ENCODE measurements around the gene ROR1.

- TF ChIP-seq, protein P1, sequence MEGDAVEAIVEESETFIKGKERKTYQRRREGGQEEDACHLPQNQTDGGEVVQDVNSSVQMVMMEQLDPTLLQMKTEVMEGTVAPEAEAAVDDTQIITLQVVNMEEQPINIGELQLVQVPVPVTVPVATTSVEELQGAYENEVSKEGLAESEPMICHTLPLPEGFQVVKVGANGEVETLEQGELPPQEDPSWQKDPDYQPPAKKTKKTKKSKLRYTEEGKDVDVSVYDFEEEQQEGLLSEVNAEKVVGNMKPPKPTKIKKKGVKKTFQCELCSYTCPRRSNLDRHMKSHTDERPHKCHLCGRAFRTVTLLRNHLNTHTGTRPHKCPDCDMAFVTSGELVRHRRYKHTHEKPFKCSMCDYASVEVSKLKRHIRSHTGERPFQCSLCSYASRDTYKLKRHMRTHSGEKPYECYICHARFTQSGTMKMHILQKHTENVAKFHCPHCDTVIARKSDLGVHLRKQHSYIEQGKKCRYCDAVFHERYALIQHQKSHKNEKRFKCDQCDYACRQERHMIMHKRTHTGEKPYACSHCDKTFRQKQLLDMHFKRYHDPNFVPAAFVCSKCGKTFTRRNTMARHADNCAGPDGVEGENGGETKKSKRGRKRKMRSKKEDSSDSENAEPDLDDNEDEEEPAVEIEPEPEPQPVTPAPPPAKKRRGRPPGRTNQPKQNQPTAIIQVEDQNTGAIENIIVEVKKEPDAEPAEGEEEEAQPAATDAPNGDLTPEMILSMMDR (IDR thresholded peaks at IDR 0.05), result no peak
- TF ChIP-seq EZH2phosphoT487 (IDR thresholded peaks at IDR 0.05) (no peak), EZH2 (IDR thresholded peaks at IDR 0.05) (no peak)
These were observed 392.8 kb downstream of the ROR1 start for GRCh38 chr1:64166629-64167028.

Measured in neural progenitor cell (in vitro differentiated cells).